ENCODE data around the gene ATP8A1.
"Not testable (repeated sequence)": the region's sequence is repeated elsewhere in the genome, so short reads cannot be mapped to it uniquely, and the experiment has no call there.

The ATP8A1 gene

DNA sequence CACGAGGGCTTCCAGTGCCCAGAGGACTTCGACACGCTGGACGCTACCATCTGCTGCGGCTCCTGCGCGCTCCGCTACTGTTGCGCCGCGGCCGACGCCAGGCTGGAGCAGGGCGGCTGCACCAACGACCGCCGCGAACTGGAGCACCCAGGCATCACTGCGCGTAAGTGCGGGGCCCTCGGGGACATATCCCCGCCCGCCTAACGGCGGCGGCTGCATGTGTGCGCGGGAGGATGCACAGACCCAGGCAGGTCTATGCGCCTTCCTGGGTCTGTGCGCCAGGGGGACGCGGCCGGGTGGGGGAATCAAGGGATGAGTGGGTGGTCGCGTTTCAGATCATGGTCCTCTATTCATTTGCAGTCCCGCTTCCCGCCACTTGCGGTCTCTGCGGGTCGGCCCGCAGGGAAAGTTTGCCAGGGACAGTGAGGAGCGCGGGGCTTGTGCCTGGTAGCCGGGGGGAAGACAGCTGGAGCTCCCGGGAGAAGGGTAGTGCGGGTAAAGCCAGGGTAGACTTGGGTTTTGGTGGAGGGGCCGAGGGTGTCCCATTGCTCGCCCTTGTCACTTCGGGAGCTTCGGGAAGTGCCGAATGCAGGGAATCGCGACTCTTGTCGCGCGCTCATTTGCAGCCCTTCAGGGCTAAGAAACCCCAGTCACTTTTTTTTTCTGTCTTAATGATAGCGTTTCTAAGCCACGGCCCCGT, 258.6 kb downstream of the ATP8A1 start:
- no peak for FAIRE-seq

DNA sequence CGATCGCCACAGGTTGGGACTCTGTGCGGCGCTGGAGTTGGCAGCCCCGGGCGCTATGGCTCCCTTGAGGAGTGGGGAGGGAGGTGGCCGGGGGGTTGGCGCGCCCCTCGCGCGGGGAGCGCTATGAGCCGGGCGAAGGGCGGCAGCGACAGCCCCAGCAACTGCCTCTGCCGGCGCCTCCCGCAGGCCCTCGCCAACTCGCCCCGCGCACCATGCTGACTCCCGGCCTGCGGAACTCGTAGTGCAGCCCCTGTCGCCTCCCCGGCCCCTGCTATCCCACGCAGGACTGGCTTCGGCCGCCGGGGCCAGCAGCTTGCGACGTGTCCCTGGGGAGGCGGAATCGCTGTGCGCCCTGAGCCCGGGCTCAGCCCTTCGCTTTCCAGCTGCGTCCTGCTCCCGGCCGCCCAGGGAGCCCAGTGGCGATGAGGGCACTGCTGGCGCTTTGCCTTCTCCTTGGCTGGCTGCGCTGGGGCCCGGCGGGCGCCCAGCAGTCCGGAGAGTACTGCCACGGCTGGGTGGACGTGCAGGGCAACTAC, 259.2 kb downstream of the ATP8A1 start:
- FAIRE-seq: no peak

DNA sequence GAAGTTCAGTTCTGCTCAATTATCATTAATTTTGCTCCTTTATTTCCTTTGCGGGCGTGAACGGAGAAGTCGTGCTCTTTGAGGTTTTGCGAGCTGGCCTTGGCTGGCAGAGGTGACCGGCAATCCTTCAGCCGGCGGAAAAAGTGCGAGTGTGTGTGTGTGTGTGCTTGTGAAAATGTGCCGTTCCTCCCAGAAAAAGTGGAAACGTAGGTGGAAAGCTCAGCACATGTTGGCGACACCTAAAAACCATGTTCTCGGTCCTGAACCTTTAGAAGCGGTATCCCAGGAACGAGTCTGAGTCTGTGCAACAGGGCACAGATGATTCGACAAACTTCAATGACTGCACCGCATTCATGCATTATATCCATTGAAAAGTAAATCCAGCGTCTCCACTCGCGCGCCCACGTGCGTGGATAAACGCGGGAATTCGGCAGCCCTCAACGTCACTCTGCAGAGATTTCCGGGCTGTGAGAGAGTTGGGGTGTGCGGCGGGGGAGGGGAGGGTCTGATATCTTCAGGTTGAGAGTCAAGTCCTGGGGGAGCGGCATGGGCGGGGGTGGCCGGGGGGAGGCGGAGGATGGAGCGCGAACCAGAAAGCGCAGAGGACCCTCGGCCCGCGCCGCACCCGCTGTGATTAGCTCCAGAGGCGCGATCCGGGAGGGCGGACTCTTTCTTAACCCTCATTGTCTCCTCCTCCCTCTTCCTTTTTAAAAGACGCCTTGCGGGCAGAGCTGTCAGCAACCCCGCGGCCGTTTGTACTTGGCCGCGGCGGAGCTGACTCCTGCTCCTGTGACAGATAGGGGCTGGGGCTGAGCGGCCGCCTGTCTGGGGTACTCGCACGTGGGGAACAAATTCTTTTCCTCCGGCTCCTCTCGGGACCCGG, 259.9 kb downstream of the ATP8A1 start, which contains the start of gene SHISA3:
Gene SHISA3 (plus strand): TSS at position 737 of the 883 bp plus-strand sequence. CDS start 569 bp downstream, outside the sequence.
- no peak for FAIRE-seq

DNA sequence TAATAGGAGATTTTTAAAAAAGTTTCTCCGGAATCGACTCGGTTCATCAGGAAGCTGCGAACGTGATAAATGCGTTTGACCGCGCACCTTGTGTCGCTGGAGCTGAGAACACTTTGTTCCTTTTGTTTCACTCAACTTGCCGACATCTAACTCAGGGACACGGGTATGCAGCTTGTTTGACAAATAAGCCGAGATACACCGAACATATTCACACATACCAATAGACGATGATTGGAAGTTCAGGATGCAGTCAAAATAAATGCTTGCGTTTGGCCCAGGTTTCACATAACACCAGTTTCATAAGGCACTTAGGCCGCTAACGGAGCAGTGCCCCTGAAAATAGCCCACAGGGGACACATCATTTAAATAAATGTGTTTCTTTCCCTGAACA, 260.5 kb downstream of the ATP8A1 start:
- no peak for FAIRE-seq

DNA sequence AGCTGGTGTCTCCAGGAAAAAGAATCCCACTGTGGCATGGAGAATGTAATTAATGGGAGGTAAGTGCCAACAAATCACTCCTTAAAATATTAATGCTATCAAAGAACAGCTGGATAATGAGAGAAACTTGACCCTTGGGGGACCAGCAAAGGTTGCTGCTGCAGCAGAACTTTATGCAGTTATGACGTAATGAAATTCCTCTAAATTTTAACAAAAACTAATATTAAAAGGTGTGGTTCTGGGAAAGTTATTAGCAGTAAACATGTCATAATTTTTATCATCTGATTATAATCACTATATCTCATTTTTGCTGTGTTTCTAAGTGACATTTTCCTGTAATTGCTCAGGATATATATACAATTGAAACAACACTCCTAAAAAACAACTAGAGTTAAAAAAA, 261.3 kb downstream of the ATP8A1 start:
- no peak for FAIRE-seq

DNA sequence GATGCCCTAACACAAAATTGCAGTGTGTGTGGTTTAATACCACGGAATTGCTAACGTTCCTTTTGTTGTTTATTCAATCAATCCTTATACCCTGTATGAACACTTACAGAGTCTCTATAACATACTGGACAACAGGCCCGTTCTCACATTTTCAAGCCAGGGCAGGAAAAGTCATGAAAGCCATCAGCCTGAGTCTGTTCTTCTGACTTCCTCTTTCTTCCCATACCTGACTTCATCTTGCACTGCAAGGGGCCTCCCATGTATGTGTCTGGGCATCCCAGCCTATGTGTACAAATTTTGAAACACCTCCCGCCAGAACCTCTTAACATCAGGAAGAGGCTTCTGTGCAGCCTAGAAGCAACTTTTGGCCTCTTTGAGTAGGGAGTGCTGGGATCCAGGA, 264.5 kb downstream of the ATP8A1 start:
- FAIRE-seq: no peak

DNA sequence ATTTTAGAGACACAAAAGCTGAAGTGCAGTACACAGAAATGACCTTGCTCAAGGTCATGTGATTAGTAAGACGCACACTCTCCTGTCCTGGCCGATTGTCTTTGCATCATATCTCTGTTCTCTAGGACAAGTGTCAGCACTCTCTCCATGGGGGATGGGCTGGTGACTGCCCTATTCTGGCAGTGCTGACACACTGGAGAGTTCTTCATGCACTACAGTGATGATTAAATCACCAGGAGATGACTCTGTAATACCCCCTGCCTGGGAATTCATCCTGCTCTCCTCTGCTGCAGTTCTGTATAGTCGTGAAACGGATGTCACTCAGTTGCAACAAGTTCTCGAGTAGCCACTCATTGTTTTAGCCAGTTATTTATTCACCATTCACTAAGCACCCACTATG, 264.9 kb downstream of the ATP8A1 start:
- FAIRE-seq: no peak

DNA sequence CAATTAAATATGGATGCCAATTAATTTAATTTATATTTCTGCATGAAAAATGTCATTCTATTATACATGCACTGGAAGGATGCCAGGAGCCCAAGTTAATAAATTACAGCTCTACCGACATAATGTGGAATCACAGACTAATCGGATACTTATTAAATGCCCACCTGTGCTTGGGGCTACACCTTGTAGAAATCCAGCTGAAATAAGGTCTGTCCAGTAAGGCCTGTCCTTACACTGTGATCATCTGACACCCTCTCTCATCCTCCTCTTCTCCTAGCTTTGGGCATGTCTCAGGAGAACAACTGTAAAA, 265.6 kb downstream of the ATP8A1 start:
- no peak for FAIRE-seq

DNA sequence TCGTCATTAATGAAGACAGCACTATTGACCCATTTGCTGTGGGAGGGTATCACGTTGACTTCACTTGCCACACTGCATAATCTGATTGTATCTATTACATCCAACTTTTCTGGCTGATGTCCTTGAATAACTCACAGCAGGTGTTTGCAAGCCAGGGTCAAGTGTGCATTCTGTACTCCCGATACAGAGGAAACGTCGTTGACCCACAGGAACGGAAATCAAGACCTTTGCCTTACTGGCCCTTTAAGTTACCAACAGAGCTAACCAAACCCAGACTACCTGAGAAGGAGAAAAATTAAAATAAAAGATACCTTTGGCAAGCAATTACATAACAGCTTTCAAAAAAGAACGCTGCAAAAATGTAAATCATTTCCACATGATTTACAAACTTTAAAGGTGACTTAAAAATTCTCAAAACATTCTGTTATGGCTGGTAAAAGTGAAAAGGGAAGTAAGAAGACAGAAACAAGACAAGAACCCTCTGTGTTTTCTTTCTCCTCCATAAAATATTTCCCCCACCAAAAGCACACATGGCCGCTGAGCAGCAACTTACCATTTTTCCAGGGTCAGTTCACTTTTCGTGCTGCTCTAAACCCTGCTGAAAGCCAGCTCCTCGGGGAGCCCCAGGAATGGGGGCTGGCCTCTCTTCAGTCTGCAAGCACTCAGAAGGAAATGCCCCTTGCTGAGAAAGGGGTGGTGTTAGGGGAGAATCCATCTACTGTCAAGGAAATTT, 266.1 kb downstream of the ATP8A1 start:
- FAIRE-seq: no peak

DNA sequence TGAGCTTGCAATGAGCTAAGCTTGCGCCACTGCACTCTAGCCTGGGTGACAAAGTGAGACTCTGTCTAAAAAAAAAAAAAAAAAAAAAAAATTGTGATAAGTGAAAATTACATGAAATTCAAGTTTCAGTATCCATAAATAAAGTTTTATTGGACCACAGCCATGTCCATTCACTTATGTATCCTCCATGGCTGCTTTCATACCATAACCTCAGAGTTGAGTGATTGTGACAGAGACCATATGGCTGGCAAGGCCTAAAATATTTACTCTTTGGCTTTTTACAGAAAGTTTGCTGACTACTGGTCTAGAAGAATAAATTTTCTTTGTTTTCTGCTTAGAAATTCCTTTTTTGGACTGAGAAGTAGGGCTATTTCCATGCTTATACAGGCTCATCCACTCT, 271.4 kb downstream of the ATP8A1 start:
- no peak for FAIRE-seq

DNA sequence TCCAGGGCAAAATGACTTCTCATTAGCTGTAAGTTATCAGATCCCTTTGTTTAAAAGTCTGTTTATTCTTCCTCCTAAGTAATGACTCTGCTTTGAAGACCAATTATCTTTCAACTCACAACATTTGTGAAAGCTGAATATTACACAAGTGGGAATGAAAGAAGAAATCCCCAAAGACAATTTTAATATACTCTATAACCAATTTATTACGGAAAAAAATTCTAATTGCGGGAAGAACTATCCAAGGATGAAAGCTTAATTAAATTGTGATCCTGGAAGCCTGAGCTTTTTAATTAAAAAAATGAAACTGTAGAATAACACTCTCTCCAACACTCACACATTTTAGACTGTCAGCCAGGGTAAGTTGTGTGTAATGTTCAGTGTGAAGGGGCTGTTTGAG, 275.2 kb downstream of the ATP8A1 start:
- no peak for FAIRE-seq

DNA sequence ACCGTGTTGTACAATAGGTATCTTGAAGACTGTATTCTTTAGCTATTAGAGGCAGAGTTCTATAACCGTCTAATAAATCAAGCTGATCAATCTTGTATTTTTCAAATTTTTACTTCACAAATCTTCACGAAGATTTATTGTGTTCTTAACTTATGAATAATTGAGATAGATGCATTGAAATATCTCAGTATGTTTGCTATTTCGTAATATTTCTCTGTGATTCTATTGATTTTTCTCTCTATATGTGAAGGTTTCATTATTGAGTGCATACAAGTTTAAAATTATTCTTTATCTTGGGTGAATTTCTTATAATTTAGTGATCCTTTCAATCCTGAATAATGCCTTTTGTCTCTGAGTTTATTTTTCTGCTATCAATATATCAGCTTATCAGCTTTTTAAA, 279.4 kb downstream of the ATP8A1 start:
- no peak for FAIRE-seq

DNA sequence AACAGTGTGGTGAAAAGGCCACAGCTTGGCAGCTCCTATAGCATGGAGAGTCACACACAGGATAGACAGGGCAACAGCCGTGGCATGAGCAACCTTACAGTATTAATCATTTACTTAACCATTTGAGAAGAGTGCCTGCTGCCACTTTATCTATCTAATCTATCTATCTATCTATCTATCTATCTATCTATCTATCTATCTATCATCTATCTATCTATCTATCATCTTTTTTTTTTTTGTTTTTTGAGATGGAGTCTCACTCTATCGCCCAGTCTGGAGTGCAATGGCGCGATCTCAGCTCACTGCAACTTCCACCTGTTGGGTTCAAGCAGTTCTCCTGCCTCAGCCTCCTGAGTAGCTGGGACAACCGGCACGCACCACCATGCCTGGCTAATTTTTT, 284.6 kb downstream of the ATP8A1 start:
- not testable (repeated sequence) for FAIRE-seq

DNA sequence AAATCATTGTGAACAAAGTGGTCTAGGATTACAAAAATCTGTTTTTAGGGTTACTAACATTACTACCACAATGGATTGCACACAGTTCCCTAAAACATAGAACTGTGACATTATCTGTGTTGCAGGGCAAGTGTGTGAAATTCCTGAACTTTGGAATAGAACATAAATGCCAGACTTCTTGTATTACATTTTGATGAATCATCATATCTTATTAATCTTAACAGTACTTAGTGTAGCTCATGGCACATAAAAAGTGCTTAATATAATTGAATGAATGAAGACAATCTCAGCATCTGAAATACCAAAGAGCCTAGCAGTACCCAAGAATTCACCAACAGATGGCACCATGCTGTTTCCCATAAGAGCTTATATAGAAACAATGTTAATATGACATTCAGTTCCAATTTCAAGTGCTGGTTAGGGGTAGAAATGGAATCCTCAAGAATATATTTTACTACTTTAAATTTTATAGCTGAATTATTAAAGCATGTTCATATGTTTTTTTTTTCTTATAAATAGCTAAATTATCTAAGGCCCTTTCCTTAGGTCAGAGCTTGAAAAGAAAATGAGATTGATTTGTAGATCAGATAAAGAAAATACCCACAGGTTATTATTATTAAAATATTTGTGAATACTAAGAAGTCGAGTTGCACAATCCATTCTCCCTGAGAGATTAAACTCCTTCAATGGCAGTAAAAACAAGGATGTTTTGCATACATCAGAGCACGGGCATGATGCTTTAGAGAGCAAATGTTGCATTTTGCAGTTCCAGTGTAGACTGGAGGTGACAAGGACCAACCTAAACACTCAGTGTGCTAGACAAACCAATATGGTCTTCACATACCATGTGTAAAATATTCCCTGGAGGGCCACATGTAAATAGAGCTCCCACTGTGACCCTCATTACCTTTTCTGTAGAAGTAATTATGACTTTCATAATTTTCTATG, 285.3 kb downstream of the ATP8A1 start:
- peak; percentile 28 for FAIRE-seq

DNA sequence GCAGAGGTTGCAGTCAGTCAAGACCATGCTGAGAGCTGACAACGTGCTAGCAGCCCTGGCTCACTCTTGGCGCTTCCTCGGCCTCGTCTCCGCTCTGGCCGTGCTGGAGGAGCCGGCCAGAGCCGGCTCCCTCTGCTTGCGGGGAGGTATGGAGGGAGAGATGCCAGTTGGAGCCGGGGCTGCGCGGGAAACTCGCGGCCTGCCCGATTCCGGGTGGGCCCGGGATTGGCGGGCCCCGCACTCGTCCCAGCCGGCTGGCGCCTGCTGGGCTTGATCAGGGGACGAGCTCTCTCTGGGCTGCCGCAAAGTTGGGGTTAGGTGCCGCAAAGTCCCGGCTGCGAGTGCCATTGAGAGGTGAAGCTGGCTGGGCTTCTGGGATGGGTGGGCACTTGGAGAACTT, 287.4 kb downstream of the ATP8A1 start:
- no peak for FAIRE-seq

DNA sequence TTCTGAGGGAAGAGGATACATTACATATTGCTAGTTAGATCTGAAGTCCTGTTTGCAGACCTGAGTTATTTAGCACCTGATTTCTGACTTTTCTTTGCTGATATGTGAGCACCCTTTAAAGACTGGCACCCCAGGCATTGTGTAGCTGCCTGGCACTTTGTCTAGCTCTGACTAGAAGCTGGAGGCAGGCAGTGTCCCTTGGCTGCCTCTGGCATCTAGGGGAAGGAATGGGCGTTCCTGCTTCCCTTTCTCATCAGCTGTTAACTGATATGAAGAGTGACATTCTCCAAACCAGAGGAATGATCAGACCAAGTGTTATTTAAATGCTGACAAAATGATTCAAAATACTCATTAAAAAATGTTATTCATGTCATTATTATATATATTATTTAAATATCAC, 289.9 kb downstream of the ATP8A1 start:
- no peak for FAIRE-seq

DNA sequence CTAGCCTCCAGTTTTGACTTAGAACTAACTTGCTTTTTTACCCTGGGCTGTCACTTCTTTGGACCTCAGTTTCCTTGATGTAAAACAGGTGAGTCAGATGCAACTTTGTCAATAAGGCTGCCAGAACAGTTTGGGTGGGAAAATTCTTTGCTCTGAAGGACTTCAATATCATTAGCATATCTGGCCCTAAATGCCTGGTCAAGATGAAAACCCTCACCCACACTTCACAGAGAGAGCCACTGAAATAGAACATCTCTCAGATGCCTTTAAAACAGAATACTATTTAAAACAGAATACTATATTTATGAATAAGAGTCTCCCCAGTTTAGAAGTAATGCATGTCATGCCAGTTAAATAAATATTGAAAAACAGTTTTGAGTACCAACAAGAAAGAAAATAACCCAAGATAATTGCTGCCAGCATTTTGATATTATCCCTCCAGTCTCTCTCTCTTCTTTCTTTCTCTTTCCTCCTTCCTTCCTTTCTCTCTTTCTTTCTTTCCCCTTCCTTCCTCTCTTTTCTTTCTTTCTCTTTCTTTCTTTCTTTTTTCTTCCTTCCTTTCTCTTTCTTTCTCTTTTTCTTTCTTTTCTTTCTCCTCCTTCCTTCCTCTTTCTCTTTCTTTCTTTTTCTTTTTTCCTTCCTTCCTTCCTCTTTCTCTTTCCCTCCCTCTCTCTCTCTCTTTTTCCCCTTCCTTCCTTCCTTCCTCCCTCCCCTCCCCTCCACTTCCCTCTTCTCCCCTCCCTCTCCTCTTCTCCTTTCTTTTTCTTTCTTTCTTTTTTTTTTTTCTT, 292.4 kb downstream of the ATP8A1 start:
- FAIRE-seq: no peak

DNA sequence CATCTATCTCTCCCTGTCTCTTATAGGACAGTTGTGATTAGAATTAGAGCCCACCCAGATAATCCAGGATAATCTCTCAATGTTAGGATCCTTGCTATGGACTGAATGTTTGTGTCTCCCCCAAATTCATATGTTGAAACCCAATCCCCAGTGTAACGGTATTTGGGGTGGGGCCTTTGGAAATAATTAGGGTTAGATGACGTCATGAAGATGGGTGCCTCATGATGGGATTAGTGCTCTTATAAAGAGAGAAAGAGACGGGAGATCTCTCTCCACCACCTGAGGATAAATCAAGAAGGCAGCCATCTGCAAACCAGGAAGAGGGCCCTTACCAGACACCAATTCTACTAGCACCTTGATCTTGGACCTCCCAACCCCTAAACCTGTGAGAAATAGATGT, 293.3 kb downstream of the ATP8A1 start:
- FAIRE-seq: no peak

DNA sequence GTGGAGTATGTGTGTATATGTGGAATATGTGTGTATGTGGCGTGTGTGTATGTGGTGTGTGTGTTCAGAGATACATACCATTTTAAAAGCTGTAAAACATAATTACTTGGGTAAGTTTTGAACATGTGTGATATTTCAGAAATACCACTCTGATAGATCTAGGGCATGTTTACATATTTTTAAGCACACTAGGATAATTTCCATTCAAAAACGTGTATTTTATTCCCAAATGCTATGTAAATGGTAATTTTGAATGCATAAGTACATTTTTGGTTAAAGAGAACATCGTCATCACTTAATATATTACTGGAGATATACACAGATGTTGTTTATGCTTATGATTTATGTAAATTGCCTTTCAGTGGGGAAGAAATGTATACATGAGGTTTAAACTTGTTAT, 294.3 kb downstream of the ATP8A1 start:
- FAIRE-seq: no peak

DNA sequence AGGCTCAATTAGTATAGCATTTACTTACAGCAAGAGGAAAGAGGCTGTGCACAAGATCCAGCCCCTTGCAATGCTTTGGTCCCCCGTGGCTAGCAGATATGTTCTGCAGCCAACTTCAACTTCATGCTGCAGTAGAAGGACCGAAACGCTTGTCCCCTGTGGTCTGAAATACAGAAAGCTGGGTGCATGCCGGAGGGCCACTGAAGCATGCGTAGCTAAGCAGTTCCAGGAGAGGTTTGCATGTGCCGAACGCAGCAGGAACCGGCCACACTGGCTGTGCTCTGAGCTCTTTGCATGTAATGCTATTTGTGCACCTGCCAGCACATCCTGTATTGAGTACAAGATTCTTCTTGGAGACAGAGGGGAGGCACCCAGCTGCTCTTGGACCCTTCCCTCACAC, 295.4 kb downstream of the ATP8A1 start:
- no peak for FAIRE-seq

DNA sequence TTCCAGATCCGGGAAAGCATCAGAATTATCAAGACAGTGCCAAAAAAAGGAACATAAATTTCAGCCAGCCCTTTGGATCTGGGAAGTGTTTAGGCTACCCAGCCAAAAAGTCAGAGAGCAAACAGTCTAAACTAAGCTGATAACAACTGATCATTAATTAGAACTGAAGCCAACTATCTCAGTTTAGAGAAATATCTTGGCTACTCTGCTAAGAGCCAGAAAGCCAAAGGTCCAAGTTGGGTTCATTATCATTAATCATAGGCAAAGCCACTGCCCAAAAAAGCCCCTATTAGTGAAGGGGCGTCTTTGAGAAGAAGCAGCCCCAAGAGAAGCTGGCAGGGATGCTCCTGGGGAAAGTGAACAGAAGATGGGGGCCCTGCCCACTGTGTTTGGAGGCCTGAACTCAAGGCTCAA, 296.6 kb downstream of the ATP8A1 start:
- no peak for FAIRE-seq

DNA sequence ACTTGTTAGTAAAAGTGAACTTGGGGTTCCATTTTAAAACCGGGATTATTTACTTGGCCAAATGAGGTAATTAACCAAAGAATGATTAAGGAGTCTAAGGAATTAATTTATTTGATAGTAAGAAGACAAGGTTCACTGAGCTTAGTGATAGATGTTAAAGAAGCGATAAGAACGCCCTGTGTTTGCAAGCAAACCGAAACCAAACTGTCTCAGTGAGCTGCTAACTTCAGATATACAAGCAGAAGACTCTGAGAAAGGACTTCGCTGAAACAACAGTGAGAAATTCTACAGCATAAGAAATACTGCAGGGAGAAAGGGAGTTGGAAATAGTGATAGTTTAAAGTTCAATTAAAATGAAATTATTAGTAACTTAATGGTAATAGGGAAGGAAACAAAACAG, 297.2 kb downstream of the ATP8A1 start:
- no peak for FAIRE-seq
